Measurements from ENCODE around the gene CAPN15.
"Not testable (repeated sequence)": the region's sequence is repeated elsewhere in the genome, so short reads cannot be mapped to it uniquely, and the experiment has no call there.

The CAPN15 gene

GRCh38 chr16:527015-527903, at the start of gene CAPN15:
Gene CAPN15, plus strand, starts transcription at chr16:527712. Its CDS starts 19,127 bp downstream, at chr16:546839.
- FAIRE-seq, result peak; percentile 75
- DNase-seq (ENCODE audit: insufficient read length, low spot score), result peak; percentile 78

DNA sequence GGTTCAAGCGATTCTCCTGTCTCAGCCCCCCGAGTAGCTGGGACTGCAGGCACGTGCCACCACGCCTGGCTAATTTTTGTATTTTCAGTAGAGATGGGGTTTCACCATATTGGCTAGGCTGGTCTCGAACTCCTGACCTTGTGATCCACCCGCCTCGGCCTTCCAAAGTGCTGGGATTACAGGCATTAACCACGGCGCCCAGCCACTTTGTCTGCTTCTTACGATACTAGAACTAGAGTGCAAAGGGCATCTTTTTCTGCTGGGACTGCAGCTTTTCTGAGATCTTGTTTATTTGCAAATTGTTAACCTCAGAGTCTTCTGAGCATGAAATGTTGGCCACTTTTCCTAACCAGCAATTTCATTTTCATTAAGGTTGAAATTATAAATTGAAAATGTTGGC, 49.2 kb upstream of the CAPN15 start:
- FAIRE-seq; DNase-seq (ENCODE audit: insufficient read length, low spot score): not testable (repeated sequence)

DNA sequence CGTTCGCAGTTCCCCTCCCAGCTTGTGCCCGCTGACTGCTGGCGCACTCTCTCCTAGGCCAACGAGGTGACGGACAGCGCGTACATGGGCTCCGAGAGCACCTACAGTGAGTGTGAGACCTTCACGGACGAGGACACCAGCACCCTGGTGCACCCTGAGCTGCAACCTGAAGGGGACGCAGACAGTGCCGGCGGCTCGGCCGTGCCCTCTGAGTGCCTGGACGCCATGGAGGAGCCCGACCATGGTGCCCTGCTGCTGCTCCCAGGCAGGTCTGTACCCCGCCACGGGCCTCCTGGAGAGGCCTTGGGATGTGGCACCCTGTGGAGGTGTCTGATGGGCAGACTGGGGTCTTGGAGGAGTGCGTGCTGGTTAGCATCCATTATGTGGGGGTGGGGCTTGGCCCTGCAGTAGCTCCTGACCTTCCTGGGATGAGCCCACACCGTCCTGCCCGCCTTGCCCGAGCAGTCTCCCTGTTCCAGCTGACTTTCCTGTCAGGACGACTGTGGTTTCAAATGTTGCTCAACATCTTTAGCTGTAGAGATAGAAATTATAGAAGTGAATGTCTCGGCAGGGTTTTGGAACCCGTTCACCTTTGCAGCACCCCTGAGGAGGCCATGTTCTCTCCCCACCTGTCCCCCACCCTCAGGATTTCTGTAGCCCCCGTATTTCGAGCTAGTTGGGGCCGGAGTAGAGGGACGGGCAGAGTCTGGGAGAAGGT, 44.9 kb upstream of the CAPN15 start:
- DNase-seq (ENCODE audit: insufficient read length, low spot score), result no peak
- no peak for FAIRE-seq

- DNase-seq (ENCODE audit: insufficient read length, low spot score) (no peak), FAIRE-seq (no peak)
Measured at GRCh38 chr16:483341-484075, 44.0 kb upstream of the CAPN15 start.

DNA sequence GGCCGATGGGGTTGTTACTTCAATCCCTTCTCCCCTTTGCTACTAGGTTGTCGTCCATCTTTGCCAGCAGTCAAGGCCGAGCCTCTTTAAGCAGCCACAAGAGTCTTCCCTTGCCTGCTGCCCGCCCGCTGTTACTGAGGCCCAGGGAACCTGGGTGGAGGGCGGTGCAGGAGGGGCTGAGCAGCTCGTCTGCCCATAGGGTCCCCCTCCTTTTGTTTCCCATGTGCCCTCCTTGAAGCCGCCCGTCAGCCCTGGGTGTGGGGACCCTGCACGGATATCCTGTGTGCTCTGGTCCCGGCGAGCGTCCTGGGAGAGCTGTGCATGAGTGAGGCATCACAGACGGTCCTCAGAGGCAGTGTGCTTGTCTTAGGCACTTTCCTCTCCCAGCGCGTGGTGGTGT, 37.9 kb upstream of the CAPN15 start:
- no peak for FAIRE-seq
- no peak for DNase-seq (ENCODE audit: insufficient read length, low spot score)

DNA sequence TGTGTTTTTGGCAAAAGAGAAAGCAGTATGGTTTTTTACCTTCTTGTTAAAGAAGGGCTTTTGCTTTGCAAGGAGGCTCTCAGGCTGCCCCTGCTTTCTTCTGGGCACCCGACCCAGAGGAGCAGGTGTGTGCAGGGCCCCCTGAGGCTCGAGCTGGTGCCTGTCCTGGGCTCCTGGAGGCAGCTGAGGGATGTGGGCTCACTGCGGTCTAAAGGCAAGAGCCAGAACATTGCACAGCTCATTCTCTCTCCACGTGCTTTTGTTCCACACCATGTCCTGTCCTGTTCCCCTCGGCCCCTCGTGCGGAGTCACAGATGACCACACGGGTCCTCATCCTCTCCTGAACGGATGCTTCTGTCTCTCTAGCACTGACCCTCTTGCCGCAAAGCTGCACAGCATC, 36.7 kb upstream of the CAPN15 start:
- DNase-seq (ENCODE audit: insufficient read length, low spot score) (no peak), FAIRE-seq (no peak)

GRCh38 chr16:491220-491919, 36.1 kb upstream of the CAPN15 start:
- DNase-seq (ENCODE audit: insufficient read length, low spot score), result no peak
- no peak for FAIRE-seq

DNA sequence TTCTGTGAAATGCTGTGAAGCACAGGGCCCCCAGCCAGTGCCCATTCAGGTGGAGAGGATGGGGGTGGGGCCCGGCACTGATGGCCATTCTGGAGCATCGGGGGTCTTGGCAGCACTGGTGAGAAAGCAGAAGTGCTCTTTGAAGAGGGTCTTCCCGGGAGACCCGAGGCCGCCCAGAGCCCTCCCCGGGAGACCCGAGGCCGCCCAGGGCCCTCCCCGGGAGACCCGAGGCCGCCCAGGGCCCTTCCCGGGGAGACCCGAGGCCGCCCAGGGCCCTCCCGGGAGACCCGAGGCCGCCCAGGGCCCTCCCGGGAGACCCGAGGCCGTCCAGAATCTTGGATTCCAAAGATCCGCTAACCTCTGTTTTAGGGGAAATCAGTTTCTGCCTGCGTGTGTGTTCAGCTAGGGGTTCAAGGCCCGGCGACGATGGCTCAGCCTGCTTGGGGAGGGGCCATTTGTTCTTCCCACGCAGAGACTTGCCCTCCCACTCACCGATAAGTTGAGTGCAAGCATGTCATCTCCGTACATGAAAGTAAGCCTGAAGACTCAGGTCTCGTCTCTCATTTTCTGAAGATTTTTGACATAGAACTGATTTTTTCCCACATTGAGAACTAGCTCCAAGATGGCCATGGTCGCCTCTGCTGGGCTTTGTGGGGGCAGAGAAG, 35.2 kb upstream of the CAPN15 start:
- FAIRE-seq (no peak), DNase-seq (ENCODE audit: insufficient read length, low spot score) (no peak)

DNA sequence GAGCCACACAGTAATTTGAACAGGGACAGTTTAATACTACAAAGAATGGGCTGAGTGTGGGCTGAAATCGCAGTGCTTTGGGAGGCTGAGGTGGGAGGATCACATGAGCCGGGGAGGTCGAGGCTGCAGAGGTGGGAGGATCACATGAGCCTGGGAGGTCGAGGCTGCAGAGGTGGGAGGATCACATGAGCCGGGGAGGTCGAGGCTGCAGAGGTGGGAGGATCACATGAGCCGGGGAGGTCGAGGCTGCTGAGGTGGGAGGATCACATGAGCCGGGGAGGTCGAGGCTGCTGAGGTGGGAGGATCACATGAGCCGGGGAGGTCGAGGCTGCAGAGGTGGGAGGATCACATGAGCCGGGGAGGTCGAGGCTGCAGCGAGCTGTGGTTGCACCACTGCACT, 32.8 kb upstream of the CAPN15 start:
- FAIRE-seq, result peak; percentile 94
- DNase-seq (ENCODE audit: insufficient read length, low spot score), result not testable (repeated sequence)

- DNase-seq (ENCODE audit: insufficient read length, low spot score) (peak; percentile 51), FAIRE-seq (no peak)
Measured at GRCh38 chr16:495127-495748, 32.3 kb upstream of the CAPN15 start.

- no peak for FAIRE-seq
Measured at GRCh38 chr16:496097-496886, 31.2 kb upstream of the CAPN15 start.

GRCh38 chr16:497258-497657, 30.3 kb upstream of the CAPN15 start:
- DNase-seq (ENCODE audit: insufficient read length, low spot score), result no peak
- FAIRE-seq, result no peak

More at GRCh38 chr16:496097-496886, 31.2 kb upstream of the CAPN15 start:
- no peak for DNase-seq (ENCODE audit: insufficient read length, low spot score)

DNA sequence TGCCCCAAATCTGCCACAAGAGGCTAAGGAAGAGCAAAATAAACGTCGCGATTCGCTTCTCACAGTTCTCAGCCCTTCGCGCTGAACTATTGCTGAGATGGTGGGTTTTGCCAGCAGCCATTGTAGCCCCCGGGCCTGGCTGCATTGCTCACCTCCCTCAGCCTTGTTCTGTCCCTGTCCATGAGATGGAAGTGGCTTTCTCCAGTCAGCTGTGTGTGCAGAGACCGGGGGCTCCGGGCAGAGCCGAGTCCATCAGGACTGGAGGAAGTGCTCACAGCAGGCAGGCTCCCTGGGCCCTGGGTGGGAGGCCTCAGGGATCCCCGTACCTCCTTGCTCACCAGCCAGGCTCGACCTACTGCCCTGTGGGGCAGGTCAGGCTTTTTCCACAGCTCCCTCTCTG, 27.6 kb upstream of the CAPN15 start:
- FAIRE-seq, result no peak
- DNase-seq (ENCODE audit: insufficient read length, low spot score), result no peak

- DNase-seq (ENCODE audit: insufficient read length, low spot score), result no peak
- no peak for FAIRE-seq
Measured at GRCh38 chr16:500709-501108, 26.8 kb upstream of the CAPN15 start.

GRCh38 chr16:502179-502943, 25.2 kb upstream of the CAPN15 start:
- FAIRE-seq (no peak), DNase-seq (ENCODE audit: insufficient read length, low spot score) (no peak)

- DNase-seq (ENCODE audit: insufficient read length, low spot score), result no peak
- no peak for FAIRE-seq
Measured at GRCh38 chr16:503150-504071, 24.1 kb upstream of the CAPN15 start.
